ENCODE results near the gene PSME3.

PSME3 gene

DNA sequence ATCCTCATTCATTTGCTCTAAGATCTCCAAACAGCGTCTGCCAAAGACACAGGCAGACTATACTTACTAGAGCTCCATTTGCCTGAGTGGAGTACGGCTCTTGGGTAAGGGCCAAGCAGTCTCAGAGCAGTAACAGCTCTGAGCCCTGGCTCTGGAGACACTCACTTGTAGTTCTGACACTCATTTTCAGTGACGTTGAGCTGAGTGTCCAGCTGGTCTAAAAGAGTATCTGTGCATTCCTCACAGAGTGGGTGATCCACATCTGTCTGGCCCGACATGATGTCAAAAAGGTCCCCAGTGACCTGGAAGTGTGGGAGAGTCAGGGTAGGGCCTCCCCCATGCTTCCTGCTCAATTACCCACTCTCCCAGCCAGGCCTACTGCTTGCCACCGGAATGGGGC lies 14.8 kb upstream of the PSME3 start:
- DNase-seq = no peak

- DNase-seq = no peak
Measured at GRCh38 chr17:42819939-42820535, 13.2 kb upstream of the PSME3 start.

GRCh38 chr17:42821176-42821575 lies 12.0 kb upstream of the PSME3 start:
- no peak for DNase-seq

- DNase-seq = no peak
Measured at GRCh38 chr17:42827472-42827871, 5.7 kb upstream of the PSME3 start.

GRCh38 chr17:42830971-42831370 lies 2.2 kb upstream of the PSME3 start:
- no peak for DNase-seq

- DNase-seq = no peak
Measured at GRCh38 chr17:42832213-42832933, 824 bp upstream of the PSME3 start.

GRCh38 chr17:42833767-42834422 lies 698 bp downstream of the PSME3 start:
- DNase-seq = no peak

- DNase-seq = no peak
Measured at GRCh38 chr17:42835732-42836131, 2.5 kb downstream of the PSME3 start.

- DNase-seq = no peak
Measured at GRCh38 chr17:42841975-42842685, 8.9 kb downstream of the PSME3 start.

GRCh38 chr17:42843358-42843934 lies 10.2 kb downstream of the PSME3 start:
- no peak for DNase-seq

DNA sequence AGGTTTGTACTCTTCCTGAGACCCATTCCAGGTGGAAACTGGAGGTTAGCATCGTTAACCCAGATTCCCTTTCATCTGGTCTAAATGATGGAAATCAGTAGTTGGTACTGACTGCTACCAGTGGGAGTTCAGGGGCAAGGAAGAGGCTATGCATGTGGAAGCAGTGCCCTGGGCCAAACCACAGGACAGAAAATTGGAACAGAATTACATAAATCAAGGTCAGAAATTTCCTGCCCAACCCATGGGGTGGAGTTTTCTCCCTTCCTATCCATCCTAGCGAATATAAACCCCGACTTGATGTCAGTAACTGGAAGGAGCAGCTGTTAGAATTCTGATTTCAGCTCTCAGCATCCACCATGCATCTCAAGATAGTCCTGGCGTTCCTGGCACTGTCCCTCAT lies 11.1 kb downstream of the PSME3 start, which contains the start of gene AOC2:
Gene AOC2, plus strand, starts transcription at position 310 of the 400 bp plus-strand sequence. Its CDS starts 47 bp downstream, at position 357.
- DNase-seq = no peak

DNA sequence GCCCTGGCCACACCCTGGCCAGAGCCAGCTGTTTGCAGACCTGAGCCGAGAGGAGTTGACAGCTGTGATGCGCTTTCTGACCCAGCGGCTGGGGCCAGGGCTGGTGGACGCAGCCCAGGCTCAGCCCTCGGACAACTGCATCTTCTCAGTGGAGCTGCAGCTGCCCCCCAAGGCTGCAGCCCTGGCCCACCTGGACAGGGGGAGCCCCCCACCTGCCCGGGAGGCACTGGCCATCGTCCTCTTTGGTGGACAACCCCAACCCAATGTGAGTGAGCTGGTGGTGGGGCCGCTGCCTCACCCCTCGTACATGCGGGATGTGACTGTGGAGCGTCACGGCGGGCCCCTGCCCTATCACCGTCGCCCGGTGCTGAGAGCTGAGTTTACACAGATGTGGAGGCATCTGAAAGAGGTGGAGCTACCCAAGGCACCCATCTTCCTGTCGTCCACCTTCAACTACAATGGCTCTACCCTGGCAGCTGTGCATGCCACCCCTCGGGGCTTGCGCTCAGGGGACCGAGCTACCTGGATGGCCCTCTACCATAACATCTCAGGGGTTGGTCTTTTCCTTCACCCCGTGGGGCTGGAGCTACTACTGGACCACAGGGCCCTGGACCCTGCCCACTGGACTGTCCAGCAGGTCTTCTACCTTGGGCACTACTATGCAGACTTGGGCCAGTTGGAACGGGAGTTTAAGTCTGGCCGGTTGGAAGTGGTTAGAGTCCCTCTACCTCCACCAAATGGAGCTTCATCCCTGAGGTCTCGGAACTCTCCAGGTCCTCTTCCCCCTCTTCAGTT lies 11.8 kb downstream of the PSME3 start:
- no peak for DNase-seq

DNA sequence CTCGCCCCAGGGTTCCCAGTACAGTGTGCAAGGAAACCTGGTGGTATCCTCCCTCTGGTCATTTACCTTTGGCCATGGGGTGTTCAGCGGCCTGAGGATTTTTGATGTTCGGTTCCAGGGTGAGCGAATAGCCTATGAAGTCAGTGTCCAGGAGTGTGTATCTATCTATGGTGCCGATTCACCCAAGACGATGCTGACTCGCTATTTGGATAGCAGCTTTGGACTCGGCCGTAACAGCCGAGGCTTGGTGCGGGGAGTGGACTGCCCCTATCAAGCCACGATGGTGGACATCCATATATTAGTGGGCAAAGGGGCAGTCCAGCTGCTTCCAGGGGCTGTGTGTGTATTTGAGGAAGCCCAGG lies 12.3 kb downstream of the PSME3 start:
- no peak for DNase-seq

DNA sequence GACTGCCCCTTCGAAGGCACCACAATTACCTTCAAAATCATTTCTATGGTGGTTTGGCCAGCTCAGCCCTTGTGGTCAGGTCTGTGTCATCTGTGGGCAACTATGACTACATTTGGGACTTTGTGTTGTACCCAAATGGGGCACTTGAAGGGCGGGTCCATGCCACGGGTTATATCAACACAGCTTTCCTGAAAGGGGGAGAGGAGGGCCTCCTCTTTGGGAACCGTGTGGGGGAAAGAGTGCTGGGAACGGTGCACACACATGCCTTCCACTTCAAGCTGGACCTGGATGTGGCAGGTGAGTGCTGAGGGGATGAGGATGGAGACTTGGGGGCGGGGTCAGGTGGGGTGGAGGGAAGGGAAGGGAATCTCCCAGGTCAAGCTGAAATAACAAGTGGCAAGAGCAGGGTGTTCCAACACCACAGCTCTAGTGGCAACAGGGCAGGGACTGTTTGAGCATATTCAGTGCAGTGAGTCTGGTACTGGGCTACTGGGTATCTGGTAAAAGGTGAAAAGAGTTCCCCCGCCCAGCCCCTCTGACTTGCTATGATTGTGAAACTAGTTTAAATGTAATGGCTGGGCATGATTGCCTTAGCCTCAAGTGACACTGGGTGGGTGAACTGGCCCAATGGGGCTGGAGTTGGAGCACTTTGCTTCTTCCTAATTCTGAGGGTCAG lies 12.9 kb downstream of the PSME3 start:
- no peak for DNase-seq

DNA sequence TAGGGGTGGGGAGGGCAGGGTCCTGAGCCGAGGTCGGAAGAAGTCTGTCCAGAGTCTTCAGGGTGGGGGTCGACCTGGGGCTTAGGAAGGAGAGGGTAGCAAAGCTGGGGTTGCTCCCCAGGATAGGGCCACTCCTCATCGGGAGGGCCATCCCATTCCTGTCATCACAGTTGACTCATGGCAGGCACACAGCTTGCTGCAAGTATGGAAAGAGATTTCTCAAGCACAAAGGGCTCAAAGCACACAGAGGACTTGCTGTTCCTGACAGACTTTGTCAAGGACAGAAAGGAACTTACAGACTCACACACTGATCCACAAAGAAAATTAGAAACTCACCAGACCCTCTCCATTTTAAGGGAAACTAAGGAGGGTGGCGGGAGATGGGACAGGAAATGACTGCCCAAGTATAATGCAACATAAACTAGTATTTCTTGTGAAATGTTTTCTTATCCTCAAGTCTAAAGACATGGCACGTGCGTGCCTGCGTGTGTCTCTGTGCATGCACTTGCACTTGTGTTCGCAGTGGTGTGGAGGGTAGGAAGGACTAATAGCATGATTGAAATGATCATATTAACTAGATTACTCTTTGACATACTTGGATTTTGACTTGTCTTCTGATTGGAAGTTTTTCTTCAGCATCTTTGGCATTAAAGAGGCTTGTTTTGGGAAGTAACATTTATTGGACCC lies 13.5 kb downstream of the PSME3 start:
- no peak for DNase-seq

DNA sequence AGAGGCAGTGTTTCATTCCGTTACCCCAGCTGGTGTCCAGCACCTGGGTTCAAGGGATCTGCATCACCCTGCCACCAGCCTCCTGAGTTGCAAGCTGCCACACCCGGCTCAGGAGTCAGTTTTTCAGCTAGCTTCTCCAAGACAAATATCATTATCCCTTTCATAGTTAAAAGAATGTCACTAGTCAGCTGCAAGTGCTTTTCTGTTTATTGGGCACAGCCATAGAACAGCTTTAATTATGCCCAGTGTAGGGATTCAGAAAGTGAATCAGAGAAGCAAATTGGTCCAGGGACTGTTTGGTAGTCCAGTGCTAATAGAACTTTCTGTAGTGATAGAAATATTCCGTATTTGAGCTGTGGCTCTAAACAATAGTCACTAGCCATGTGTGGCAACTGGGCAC lies 14.9 kb downstream of the PSME3 start:
- DNase-seq = no peak

GRCh38 chr17:42849031-42849430 lies 15.8 kb downstream of the PSME3 start:
- no peak for DNase-seq

DNA sequence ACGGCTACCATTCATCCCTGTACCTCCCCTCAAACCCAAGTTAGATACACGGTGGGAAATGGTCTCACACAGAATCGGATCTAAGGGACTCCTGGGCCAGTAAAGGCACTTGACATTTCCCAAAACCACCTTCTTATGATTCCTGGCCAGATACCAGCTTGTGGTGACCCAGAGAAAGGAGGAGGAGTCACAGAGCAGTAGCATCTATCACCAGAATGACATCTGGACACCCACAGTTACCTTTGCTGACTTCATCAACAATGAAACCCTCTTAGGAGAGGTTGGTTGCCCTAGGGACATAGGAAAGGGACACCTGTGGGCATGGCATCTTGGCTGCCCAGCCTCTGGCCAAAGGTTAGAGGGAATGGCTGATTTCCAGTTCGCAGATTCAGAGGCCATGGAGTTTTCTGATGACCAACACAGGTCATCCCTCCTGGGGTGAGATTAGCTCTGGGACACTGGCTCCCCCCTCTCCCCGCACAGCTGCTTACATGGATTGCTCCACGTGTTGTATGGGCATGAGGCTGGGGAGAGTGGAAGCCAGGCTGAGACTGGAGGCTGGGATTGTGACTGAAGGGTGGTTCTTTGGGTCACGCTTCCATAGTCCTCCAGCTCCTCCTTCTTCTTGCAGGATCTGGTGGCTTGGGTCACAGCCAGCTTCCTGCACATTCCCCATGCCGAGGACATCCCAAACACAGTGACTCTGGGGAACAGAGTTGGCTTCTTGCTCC lies 16.4 kb downstream of the PSME3 start:
- DNase-seq = no peak

DNA sequence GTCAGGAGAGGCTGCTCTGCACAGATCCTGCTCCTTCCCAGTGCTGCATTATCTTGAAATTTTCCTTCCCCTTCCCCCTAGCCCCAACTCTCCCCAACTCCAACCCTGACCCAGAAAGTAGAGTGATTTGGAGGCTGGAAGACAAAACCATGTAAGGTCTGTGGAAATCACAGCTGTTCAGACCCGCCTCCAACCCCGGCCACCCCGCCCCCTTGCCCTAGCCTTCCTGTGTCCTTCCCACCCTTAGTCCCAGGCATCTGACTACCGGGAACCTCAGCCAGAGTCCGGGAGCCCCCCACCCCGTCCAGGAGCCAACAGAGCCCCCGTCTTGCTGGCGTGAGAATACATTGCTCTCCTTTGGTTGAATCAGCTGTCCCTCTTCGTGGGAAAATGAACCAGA lies 17.8 kb downstream of the PSME3 start, which contains the start of gene AOC3:
Gene AOC3, plus strand, starts transcription at position 246 of the 400 bp plus-strand sequence. Its CDS starts 145 bp downstream, at position 391.
- no peak for DNase-seq

Measured in NCI-H2029 treated with DMSO at 0.1 percent for 48 hours (cell line).